ENCODE measurements around the gene RNF144A.
"Not testable (repeated sequence)": the region's sequence is repeated elsewhere in the genome, so short reads cannot be mapped to it uniquely, and the experiment has no call there.

Gene RNF144A

GRCh38 chr2:6917071-6917760 lies at the start of gene RNF144A:
RNF144A (plus strand) TSS chr2:6917412; CDS start chr2:6996927, 79,515 bp downstream.
- peak in 1 of 2 donors; percentile 69 for DNase-seq

- peak in 1 of 2 donors; percentile 72 for DNase-seq
Observed at GRCh38 chr2:6872394-6872793, 44.8 kb upstream of the RNF144A start.

GRCh38 chr2:6874032-6874431 lies 43.2 kb upstream of the RNF144A start:
- DNase-seq = no peak

- no peak for DNase-seq
Observed at GRCh38 chr2:6876309-6876708, 40.9 kb upstream of the RNF144A start.

GRCh38 chr2:6877402-6878304 lies 39.6 kb upstream of the RNF144A start, which contains the start of gene RSAD2:
RSAD2 (plus strand) TSS chr2:6877777; CDS start chr2:6877801, 24 bp downstream.
- DNase-seq = peak in 1 of 2 donors; percentile 84

GRCh38 chr2:6878549-6878948 lies 38.7 kb upstream of the RNF144A start:
- peak in 1 of 2 donors; percentile 77 for DNase-seq

GRCh38 chr2:6879011-6879410 lies 38.2 kb upstream of the RNF144A start:
- DNase-seq = no peak

GRCh38 chr2:6880200-6880733 lies 36.9 kb upstream of the RNF144A start:
- peak in 1 of 2 donors; percentile 93 for DNase-seq

- DNase-seq = no peak
Observed at GRCh38 chr2:6881046-6881445, 36.2 kb upstream of the RNF144A start.

- DNase-seq = no peak
Observed at GRCh38 chr2:6881516-6881915, 35.7 kb upstream of the RNF144A start.

GRCh38 chr2:6883448-6884122 lies 33.6 kb upstream of the RNF144A start:
- no peak for DNase-seq

- DNase-seq = no peak
Observed at GRCh38 chr2:6885551-6885950, 31.7 kb upstream of the RNF144A start.

- no peak for DNase-seq
Observed at GRCh38 chr2:6885968-6886367, 31.2 kb upstream of the RNF144A start.

GRCh38 chr2:6887751-6888192 lies 29.4 kb upstream of the RNF144A start:
- DNase-seq = no peak

- no peak for DNase-seq
Observed at GRCh38 chr2:6888724-6889123, 28.5 kb upstream of the RNF144A start.

- DNase-seq = no peak
Observed at GRCh38 chr2:6893876-6894482, 23.2 kb upstream of the RNF144A start.

- DNase-seq = no peak
Observed at GRCh38 chr2:6896930-6897759, 20.1 kb upstream of the RNF144A start.

- DNase-seq = not testable (repeated sequence)
Observed at GRCh38 chr2:6902581-6902980, 14.6 kb upstream of the RNF144A start.

- no peak for DNase-seq
Observed at GRCh38 chr2:6905668-6906067, 11.5 kb upstream of the RNF144A start.

GRCh38 chr2:6906165-6906741 lies 11.0 kb upstream of the RNF144A start:
- DNase-seq = no peak

GRCh38 chr2:6908291-6908690 lies 8.9 kb upstream of the RNF144A start:
- DNase-seq = no peak

Data from bone marrow (tissue), 2 donors.